ENCODE results near the gene KIAA0232.

GRCh38 chr4:6742989-6743388 is 39.5 kb upstream of the KIAA0232 start:
- TF ChIP-seq CTCF (IDR thresholded peaks at IDR 0.05) (no peak), POLR2A (IDR thresholded peaks at IDR 0.05) (no peak)
